ENCODE data around the gene KCNC4. TPM values are rescaled to one million over a fixed set of nuclear protein-coding genes. Genes with fewer than 3 reads are reported as not detected.

KCNC4 gene
- total RNA-seq, 6 donors from 2014 or later = 2.5 to 11.9 (median 4.4) TPM

DNA sequence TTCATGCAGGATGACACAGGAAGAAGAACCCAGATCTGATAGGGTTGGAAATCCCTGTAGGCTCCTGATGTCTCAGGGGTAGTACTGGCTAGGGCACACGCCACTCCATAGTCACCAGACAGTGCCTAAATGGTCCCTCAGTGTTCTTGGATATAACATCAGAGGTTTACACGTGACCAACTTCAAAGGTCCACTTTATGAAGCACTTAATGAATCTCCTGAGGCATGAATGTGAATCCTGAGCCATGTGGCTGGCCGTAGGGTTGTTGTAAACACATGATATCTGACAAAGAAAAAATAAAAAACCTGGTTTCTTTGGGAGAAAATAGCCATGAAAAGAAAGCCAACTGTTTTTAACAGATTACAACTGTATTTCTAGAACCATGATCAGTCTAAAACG lies 32.3 kb upstream of the KCNC4 start:
- ATAC-seq (ENCODE audit: low FRiP score in 2 of 2) = no peak
- Histone ChIP-seq H3K27me3 (no peaks in the 10 kb centered on the region), H3K4me3 (no peak overlapping the region), H3K36me3 (no peaks in the 10 kb centered on the region), H3K27ac (no peak overlapping the region), H3K4me1 (no peaks in the 10 kb centered on the region), H3K9me3 (no peaks in the 10 kb centered on the region)
- TF ChIP-seq POLR2A (IDR thresholded peaks at IDR 0.05) (no peak), POLR2AphosphoS5 (IDR thresholded peaks at IDR 0.05) (no peak), EP300 (IDR thresholded peaks at IDR 0.05) (no peak)
- TF ChIP-seq, protein P1, sequence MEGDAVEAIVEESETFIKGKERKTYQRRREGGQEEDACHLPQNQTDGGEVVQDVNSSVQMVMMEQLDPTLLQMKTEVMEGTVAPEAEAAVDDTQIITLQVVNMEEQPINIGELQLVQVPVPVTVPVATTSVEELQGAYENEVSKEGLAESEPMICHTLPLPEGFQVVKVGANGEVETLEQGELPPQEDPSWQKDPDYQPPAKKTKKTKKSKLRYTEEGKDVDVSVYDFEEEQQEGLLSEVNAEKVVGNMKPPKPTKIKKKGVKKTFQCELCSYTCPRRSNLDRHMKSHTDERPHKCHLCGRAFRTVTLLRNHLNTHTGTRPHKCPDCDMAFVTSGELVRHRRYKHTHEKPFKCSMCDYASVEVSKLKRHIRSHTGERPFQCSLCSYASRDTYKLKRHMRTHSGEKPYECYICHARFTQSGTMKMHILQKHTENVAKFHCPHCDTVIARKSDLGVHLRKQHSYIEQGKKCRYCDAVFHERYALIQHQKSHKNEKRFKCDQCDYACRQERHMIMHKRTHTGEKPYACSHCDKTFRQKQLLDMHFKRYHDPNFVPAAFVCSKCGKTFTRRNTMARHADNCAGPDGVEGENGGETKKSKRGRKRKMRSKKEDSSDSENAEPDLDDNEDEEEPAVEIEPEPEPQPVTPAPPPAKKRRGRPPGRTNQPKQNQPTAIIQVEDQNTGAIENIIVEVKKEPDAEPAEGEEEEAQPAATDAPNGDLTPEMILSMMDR (IDR thresholded peaks at IDR 0.05) = no peak
- DNase-seq = no peak
- WGBS, 2 donors = 57 to 60% methylated on average over 4 of the region's 4 CpGs

DNA sequence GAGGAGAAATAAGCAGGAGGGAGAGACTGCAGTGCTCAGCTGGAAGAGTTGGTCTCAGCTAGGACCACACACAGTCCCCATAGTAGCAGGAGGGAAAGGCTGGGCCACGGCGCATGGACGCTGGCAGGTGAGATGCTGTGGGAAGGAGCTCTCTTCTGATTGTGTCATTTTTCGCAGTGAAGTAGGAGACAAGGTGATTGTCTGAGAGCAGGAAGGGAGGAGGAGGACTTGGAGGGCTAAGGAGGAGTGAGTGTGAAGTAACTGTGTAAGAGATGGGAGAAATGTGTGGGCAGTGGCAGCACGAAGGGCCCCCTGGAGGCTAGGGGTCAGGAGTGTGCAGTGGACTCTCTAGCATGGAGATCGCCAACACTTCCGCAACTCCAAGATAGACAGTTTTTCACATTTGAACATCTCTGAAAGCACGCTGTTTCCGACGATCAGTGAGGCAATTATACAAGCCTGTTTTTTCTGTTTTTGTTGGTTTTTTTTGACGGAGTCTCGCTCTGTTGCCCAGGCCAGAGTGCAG lies 26.4 kb upstream of the KCNC4 start:
- H3K4me3 ChIP-seq = no peak overlapping the region
- H3K9me3 ChIP-seq = no peaks in the 10 kb centered on the region
- H3K4me1 ChIP-seq = no peaks in the 10 kb centered on the region
- H3K27ac ChIP-seq = no peak overlapping the region
- 79 to 86% methylated on average over 12 of the region's 12 CpGs for WGBS, 2 donors
- no peaks in the 10 kb centered on the region for H3K36me3 ChIP-seq
- H3K27me3 ChIP-seq = no peaks in the 10 kb centered on the region
- DNase-seq (no peak), ATAC-seq (ENCODE audit: low FRiP score in 2 of 2) (no peak)
- TF ChIP-seq EP300 (IDR thresholded peaks at IDR 0.05) (no peak), POLR2A (IDR thresholded peaks at IDR 0.05) (no peak), POLR2AphosphoS5 (IDR thresholded peaks at IDR 0.05) (no peak)
- TF ChIP-seq, protein P1 (IDR thresholded peaks at IDR 0.05) = no peak

DNA sequence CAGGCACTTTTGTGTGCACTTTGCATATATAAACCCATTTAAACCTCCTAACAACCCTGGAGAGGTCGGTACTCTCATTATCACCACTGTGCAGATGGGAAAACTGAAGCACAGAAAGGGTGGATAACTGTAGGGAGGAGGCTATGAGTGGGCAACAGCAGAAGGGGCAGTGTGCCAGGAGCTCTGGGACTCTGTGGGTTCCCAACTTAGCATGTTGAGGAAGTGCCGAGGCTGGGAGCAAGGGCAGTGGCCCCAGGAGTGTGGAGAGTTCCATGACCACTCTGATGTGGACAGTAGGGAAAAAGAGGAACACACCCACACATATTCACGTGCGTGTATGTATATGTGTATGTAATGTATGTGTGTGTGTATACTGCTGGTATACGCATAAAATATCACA lies 25.7 kb upstream of the KCNC4 start:
- DNase-seq (no peak), ATAC-seq (ENCODE audit: low FRiP score in 2 of 2) (no peak)
- no peaks in the 10 kb centered on the region for H3K4me1 ChIP-seq
- WGBS, 2 donors = 55 to 60% methylated on average over 5 of the region's 5 CpGs
- H3K27ac ChIP-seq = no peak overlapping the region
- H3K36me3 ChIP-seq = no peaks in the 10 kb centered on the region
- H3K27me3 ChIP-seq = no peaks in the 10 kb centered on the region
- H3K4me3 ChIP-seq = no peak overlapping the region
- H3K9me3 ChIP-seq = no peaks in the 10 kb centered on the region
- TF ChIP-seq POLR2A (IDR thresholded peaks at IDR 0.05) = no peak
- no peak for TF ChIP-seq EP300 (IDR thresholded peaks at IDR 0.05)
- no peak for TF ChIP-seq POLR2AphosphoS5 (IDR thresholded peaks at IDR 0.05)
- TF ChIP-seq, protein P1 (IDR thresholded peaks at IDR 0.05) = no peak

DNA sequence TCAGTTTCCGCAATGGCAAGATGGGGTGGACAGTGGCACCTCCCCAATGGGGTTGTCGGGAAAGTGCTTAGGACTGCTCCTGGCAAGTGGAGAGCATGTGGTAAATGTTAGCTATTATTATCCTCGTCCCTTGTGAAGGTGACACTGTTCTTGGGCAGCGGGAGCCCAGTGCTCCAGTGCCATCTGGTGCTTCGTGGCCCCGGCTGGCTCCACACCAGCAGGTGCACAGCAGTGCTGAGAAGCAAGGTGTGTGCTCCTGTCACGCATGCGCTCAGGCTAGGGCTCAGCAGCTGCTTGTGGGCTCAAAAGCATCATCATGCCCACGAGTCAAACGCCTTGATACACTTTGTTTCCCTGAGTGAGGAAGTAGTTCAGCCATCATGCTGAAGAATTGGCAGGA lies 24.9 kb upstream of the KCNC4 start:
- Histone ChIP-seq H3K27ac (no peak overlapping the region), H3K4me3 (no peak overlapping the region), H3K9me3 (no peaks in the 10 kb centered on the region), H3K36me3 (no peaks in the 10 kb centered on the region), H3K4me1 (no peaks in the 10 kb centered on the region), H3K27me3 (no peaks in the 10 kb centered on the region)
- ATAC-seq (ENCODE audit: low FRiP score in 2 of 2) = no peak
- TF ChIP-seq, protein P1 (IDR thresholded peaks at IDR 0.05) = no peak
- no peak for TF ChIP-seq EP300 (IDR thresholded peaks at IDR 0.05)
- no peak for TF ChIP-seq POLR2AphosphoS5 (IDR thresholded peaks at IDR 0.05)
- TF ChIP-seq POLR2A (IDR thresholded peaks at IDR 0.05) = no peak
- 64 to 74% methylated on average over 7 to 10 of the region's 10 CpGs for WGBS, 2 donors
- DNase-seq = no peak

DNA sequence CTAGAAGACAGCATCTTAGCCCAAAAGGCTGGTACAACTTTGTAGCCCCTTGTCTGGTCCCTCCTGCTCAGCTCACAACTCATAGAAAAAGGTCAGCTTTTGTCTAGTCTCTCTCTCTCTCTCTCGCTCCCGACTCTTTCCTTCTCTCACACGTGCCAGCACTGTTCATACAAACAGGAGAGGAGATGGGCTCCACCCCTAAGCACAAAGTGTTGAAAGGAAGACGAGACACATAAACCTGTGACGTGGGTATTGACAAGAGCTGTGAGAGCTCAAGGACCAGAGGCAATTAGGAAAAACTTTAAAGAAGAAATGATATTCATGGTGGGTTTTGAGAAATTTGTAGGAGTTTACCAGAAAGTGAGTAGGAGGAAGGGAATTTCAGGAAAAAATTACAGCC lies 23.6 kb upstream of the KCNC4 start:
- 19 to 26% methylated on average over 5 of the region's 5 CpGs for WGBS, 2 donors
- TF ChIP-seq POLR2A (IDR thresholded peaks at IDR 0.05) = no peak
- TF ChIP-seq POLR2AphosphoS5 (IDR thresholded peaks at IDR 0.05) = no peak
- no peak for TF ChIP-seq EP300 (IDR thresholded peaks at IDR 0.05)
- TF ChIP-seq, protein P1 (IDR thresholded peaks at IDR 0.05) = no peak
- no peaks in the 10 kb centered on the region for H3K9me3 ChIP-seq
- no peak overlapping the region for H3K27ac ChIP-seq
- no peaks in the 10 kb centered on the region for H3K27me3 ChIP-seq
- no peak overlapping the region for H3K4me3 ChIP-seq
- DNase-seq (no peak), ATAC-seq (ENCODE audit: low FRiP score in 2 of 2) (no peak)
- no peaks in the 10 kb centered on the region for H3K36me3 ChIP-seq
- H3K4me1 ChIP-seq = no peaks in the 10 kb centered on the region
